GM06990 (cell line): Measurements from ENCODE around the gene CCNQ.

ENCODE experiments used
- DNase-seq: peaks from one replicate; pipeline ENCODE4 v3.0.0-alpha.2; 2011; ENCODE audit not compliant: insufficient read length; ENCODE audit errors: extremely low read depth
- H3K27me3 ChIP-seq: replicated peaks from 2 replicates; pipeline ENCODE4 v1.6.0; 2011; ENCODE audit warnings: low read length; ENCODE audit not compliant: control insufficient read depth, insufficient read depth
- H3K36me3 ChIP-seq: 2 replicates; pipeline ENCODE4 v1.5.1; 2011; ENCODE audit warnings: low read length; ENCODE audit not compliant: control insufficient read depth, insufficient read depth
- H3K4me3 ChIP-seq: replicated peaks from 2 replicates; pipeline ENCODE4 v1.5.1; 2011; ENCODE audit warnings: low read depth, mild to moderate bottlenecking, control low read depth, low read length
- TF ChIP-seq, protein P1 (sequence below): IDR thresholded peaks from 2 replicates; pipeline ENCODE4 v1.5.1; 2011; ENCODE audit warnings: low read length, control low read depth, mild to moderate bottlenecking, inconsistent platforms; ENCODE audit not compliant: insufficient read depth, poor library complexity, severe bottlenecking

Gene CCNQ

GRCh38 chrX:153588021-153588781 lies 10.7 kb downstream of the CCNQ start:
- DNase-seq, result no peak
- no peak overlapping the region for H3K4me3 ChIP-seq
- peaks cover 3% of the 10 kb centered on the region; the same call in 1 of the 2 replicates for H3K36me3 ChIP-seq
- no peaks in the 10 kb centered on the region for H3K27me3 ChIP-seq
- TF ChIP-seq, protein P1, sequence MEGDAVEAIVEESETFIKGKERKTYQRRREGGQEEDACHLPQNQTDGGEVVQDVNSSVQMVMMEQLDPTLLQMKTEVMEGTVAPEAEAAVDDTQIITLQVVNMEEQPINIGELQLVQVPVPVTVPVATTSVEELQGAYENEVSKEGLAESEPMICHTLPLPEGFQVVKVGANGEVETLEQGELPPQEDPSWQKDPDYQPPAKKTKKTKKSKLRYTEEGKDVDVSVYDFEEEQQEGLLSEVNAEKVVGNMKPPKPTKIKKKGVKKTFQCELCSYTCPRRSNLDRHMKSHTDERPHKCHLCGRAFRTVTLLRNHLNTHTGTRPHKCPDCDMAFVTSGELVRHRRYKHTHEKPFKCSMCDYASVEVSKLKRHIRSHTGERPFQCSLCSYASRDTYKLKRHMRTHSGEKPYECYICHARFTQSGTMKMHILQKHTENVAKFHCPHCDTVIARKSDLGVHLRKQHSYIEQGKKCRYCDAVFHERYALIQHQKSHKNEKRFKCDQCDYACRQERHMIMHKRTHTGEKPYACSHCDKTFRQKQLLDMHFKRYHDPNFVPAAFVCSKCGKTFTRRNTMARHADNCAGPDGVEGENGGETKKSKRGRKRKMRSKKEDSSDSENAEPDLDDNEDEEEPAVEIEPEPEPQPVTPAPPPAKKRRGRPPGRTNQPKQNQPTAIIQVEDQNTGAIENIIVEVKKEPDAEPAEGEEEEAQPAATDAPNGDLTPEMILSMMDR, result no peak

- no peak for DNase-seq
- no peaks in the 10 kb centered on the region for H3K27me3 ChIP-seq
- peaks cover 3% of the 10 kb centered on the region; the same call in 1 of the 2 replicates for H3K36me3 ChIP-seq
- H3K4me3 ChIP-seq, result no peak overlapping the region
- TF ChIP-seq, protein P1, result no peak
Measured at GRCh38 chrX:153587342-153587741, 11.6 kb downstream of the CCNQ start.

GRCh38 chrX:153585827-153586226 lies 13.1 kb downstream of the CCNQ start:
- DNase-seq, result no peak
- TF ChIP-seq, protein P1, result no peak
- H3K4me3 ChIP-seq, result no peak overlapping the region

DNA sequence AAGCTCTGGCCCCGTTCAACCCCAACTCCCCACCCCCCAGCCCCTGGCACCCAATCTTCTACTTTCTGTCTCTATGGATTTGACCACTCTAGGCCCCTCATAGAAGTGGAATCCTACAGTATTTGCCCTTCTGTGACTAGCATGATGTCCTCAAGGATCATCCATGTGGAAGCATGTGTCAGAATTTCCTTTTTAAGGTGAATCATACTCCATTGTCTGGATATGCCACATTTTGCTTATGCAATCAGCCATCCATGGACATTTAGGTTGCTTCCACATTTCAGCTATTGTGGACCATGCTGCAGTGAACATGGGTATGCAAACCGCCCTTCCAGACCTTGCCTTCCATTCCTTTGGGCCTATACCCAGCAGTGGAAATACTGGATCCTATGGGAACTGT lies 15.5 kb downstream of the CCNQ start:
- DNase-seq, result no peak
- no peaks in the 10 kb centered on the region for H3K36me3 ChIP-seq
- no peak overlapping the region for H3K4me3 ChIP-seq
- no peaks in the 10 kb centered on the region for H3K27me3 ChIP-seq
- TF ChIP-seq, protein P1, result no peak

More at GRCh38 chrX:153585827-153586226, 13.1 kb downstream of the CCNQ start:
- Histone ChIP-seq H3K36me3 (peaks cover 1% of the 10 kb centered on the region; the same call in 1 of the 2 replicates), H3K27me3 (no peaks in the 10 kb centered on the region)

- peak; percentile 69 for DNase-seq
Measured at GRCh38 chrX:153582896-153583295, 16.0 kb downstream of the CCNQ start.

More at GRCh38 chrX:153582896-153583295, 16.0 kb downstream of the CCNQ start:
- Histone ChIP-seq H3K36me3 (no peaks in the 10 kb centered on the region), H3K4me3 (no peak overlapping the region), H3K27me3 (no peaks in the 10 kb centered on the region)
- TF ChIP-seq, protein P1, result no peak
